ENCODE measurements around the gene SLC16A13. TPM values are rescaled to one million over a fixed set of nuclear protein-coding genes. Genes with fewer than 3 reads are reported as not detected.

SLC16A13 gene
- total and polyA plus RNA-seq, 2 of the 8 experiments (the other 6 are each of a cell fraction or from before 2014, with no cell fraction given): 5.4 to 5.8 TPM

DNA sequence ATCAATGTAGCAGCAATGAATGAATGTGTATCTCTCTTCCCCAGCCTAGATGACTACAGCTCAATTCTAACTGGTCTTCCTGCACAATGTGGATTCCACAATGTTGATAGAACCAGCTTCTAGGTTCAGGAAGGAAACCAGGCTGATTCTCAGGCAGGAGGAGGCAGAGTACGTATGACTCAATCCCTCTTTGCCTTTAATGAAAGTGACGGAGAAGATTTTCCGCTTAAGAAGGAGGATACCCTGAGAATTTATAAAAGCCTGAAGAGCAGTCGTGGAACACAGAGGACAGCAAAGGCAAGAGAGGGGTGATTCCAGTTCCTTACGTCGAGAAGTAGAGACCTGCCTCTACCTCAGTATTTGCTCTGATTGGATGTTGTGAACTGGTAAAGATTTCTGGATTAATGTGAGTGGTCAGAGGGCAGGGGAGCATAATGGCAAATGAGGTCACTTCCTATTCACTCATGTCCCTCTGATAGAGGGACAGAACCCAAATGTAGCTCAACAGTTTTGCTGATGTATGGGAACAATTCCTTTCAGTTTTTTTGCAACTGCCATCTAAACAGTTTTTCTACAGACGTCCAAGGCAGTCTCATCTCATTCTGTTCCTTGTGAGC is 23.1 kb downstream of the SLC16A13 start:
- Histone ChIP-seq H3K56ac (replicated peaks; ENCODE audit: insufficient read length, low read depth, low read length) (no peak overlapping the region), H4K8ac (ENCODE audit: extremely low read depth, insufficient read depth, low read length) (no peak overlapping the region), H3K4ac (replicated peaks; ENCODE audit: insufficient read length, low read depth, low read length) (no peak overlapping the region), H3K9me3 (ENCODE audit: insufficient read depth in 2 of 2, low read depth in 1 of 2, low read length in 1 of 2) (no peaks in the 10 kb centered on the region), H2BK5ac (ENCODE audit: low read depth, low read length) (no peak overlapping the region), H3K27me3 (replicated peaks in 1 of 4; ENCODE audit: control insufficient read depth in 3 of 4, extremely low read depth in 1 of 4, insufficient read depth in 3 of 4, low read length in 3 of 4) (no peaks in the 10 kb centered on the region), H3K23me2 (ENCODE audit: low read depth, low read length) (no peaks in the 10 kb centered on the region), H3K18ac (ENCODE audit: extremely low read depth, low read length) (no peak overlapping the region), H4K5ac (ENCODE audit: insufficient read length, low read depth, low read length) (no peak overlapping the region), H3K4me2 (ENCODE audit: insufficient read depth in 1 of 2, low read depth in 2 of 2, low read length in 2 of 2) (no peak overlapping the region), H3K36me3 (ENCODE audit: control insufficient read depth in 2 of 4, insufficient read depth in 4 of 4, low read length in 3 of 4) (no peaks in the 10 kb centered on the region), H3K23ac (ENCODE audit: insufficient read length) (no peak overlapping the region), H3K4me1 (replicated peaks in 1 of 4; ENCODE audit: control insufficient read depth in 3 of 4, insufficient read depth in 4 of 4, low read length in 3 of 4) (no peaks in the 10 kb centered on the region; a peak in 1 of 7 replicates), H3K79me2 (ENCODE audit: control insufficient read depth in 1 of 2, insufficient read depth in 2 of 2, low read length in 2 of 2) (no peaks in the 10 kb centered on the region), H2AFZ (ENCODE audit: low read length) (no peak overlapping the region), H2BK12ac (ENCODE audit: low read depth, low read length) (no peak overlapping the region), H3K9ac (replicated peaks in 1 of 4; ENCODE audit: extremely low read depth in 1 of 4, low read depth in 3 of 4, low read length in 3 of 4) (no peak overlapping the region), H2BK15ac (ENCODE audit: low read length) (no peak overlapping the region), H3K14ac (ENCODE audit: insufficient read length) (no peak overlapping the region), H3K4me3 (ENCODE audit: extremely low read depth in 1 of 4, insufficient read depth in 2 of 4, low read depth in 3 of 4, low read length in 4 of 4) (no peak overlapping the region), H4K20me1 (replicated peaks in 1 of 2; ENCODE audit: control insufficient read depth in 1 of 2, insufficient read depth in 2 of 2, low read length in 2 of 2) (no peaks in the 10 kb centered on the region), H3K79me1 (ENCODE audit: low read depth, low read length) (no peaks in the 10 kb centered on the region), H3K27ac (ENCODE audit: low read depth, low read length) (no peak overlapping the region), H2BK120ac (replicated peaks; ENCODE audit: low read depth, low read length) (no peak overlapping the region), H4K91ac (replicated peaks; ENCODE audit: insufficient read length, low read length) (no peak overlapping the region), H2AK5ac (ENCODE audit: low read depth, low read length) (no peak overlapping the region), H2BK20ac (ENCODE audit: low read length) (no peak overlapping the region)
- FAIRE-seq: no peak
- DNase-seq (ENCODE audit: low read depth in 1 of 2, low spot score in 2 of 2): no peak
- POLR2A ChIA-PET (ENCODE audit: partially characterized antibody): interaction anchor here (1.2 kb wide), 1 partner anchor 110 kb away, joined by 4 read pairs; no protein-coding TSS in a partner anchor
- WGBS, 2 experiments (ENCODE audit: extremely low coverage in 1 of 2, insufficient coverage in 1 of 2, insufficient read length in 1 of 2, insufficient replicate concordance in 2 of 2, low coverage in 1 of 2, low lambda C conversion rate in 2 of 2, missing lambda C conversion rate in 1 of 2): 89% methylated on average over 7 of the region's 7 CpGs; no CpG with 5 or more reads in 1 of the 2 experiments
- CTCF ChIA-PET (ENCODE audit: partially characterized antibody): interaction anchor here (0.6 to 17.5 kb wide), 5 partner anchors 15 to 1015 kb away, joined by 3 to 434 read pairs (median 3); no protein-coding TSS in a partner anchor
- no peak for TF ChIP-seq SIRT6 (IDR thresholded peaks at IDR 0.05; ENCODE audit: low read length)
- TF ChIP-seq EZH2 (IDR thresholded peaks at IDR 0.05; ENCODE audit: low read depth, low read length, severe bottlenecking): no peak
- no peak for TF ChIP-seq SP1 (IDR thresholded peaks at IDR 0.05; ENCODE audit: low read depth, low read length)
- TF ChIP-seq CHD2 (IDR thresholded peaks at IDR 0.05; ENCODE audit: low read length): no peak
- no peak for TF ChIP-seq CBX5 (IDR thresholded peaks at IDR 0.05; ENCODE audit: low read depth, low read length)
- TF ChIP-seq KDM4A (IDR thresholded peaks at IDR 0.05; ENCODE audit: low read depth, low read length, severe bottlenecking): no peak
- TF ChIP-seq HDAC2 (IDR thresholded peaks at IDR 0.05; ENCODE audit: borderline replicate concordance in 1 of 2, low read depth in 2 of 2, low read length in 2 of 2): no peak
- TF ChIP-seq RAD21 (IDR thresholded peaks at IDR 0.05 in 1 of 2, conservative IDR thresholded peaks at IDR 0.05 in 1 of 2; ENCODE audit: low read depth in 2 of 2, low read length in 2 of 2): no peak
- no peak for TF ChIP-seq POLR2AphosphoS5 (IDR thresholded peaks at IDR 0.05; ENCODE audit: low read depth, low read length)
- TF ChIP-seq BACH1 (IDR thresholded peaks at IDR 0.05; ENCODE audit: low read length): no peak
- TF ChIP-seq, protein P1, sequence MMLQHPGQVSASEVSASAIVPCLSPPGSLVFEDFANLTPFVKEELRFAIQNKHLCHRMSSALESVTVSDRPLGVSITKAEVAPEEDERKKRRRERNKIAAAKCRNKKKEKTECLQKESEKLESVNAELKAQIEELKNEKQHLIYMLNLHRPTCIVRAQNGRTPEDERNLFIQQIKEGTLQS (IDR thresholded peaks at IDR 0.05; ENCODE audit: insufficient read depth, low read depth, low read length): no peak
- no peak for TF ChIP-seq RFX5 (IDR thresholded peaks at IDR 0.05; ENCODE audit: borderline replicate concordance, low read depth, low read length)
- TF ChIP-seq FOSL1 (IDR thresholded peaks at IDR 0.05; ENCODE audit: insufficient read depth, low read depth, low read length): no peak

Data from H1 (cell line).